Measurements from ENCODE around the gene OR2L13. TPM values are rescaled to one million over a fixed set of nuclear protein-coding genes. Genes with fewer than 3 reads are reported as not detected.

The OR2L13 gene
- total RNA-seq, 1 donor from 2014 or later, result not detected

Other genes with a start within 250 kb of the OR2L13 start
- 0.07 TPM for gene TRIM58, start 238.0 kb upstream of the OR2L13 start, total RNA-seq
- not detected for gene OR2W3, start 199.6 kb upstream of the OR2L13 start, total RNA-seq
- gene OR2T8, start 174.9 kb upstream of the OR2L13 start, total RNA-seq, result not detected
- gene OR2AJ1, start 170.3 kb upstream of the OR2L13 start, total RNA-seq, result not detected
- not detected for gene OR2L8, start 146.3 kb upstream of the OR2L13 start, total RNA-seq
- gene OR2AK2, start 130.0 kb upstream of the OR2L13 start, total RNA-seq, result not detected
- gene OR2L5, start 81.5 kb upstream of the OR2L13 start, total RNA-seq, result not detected
- gene OR2L2, start 65.1 kb upstream of the OR2L13 start, total RNA-seq, result 0.05 TPM
- not detected for gene OR2L3, start 48.3 kb upstream of the OR2L13 start, total RNA-seq
- not detected for gene OR2M5, start 50.0 kb downstream of the OR2L13 start, total RNA-seq
- gene OR2M2, start 79.6 kb downstream of the OR2L13 start, total RNA-seq, result not detected
- not detected for gene OR2M3, start 102.1 kb downstream of the OR2L13 start, total RNA-seq
- not detected for gene OR2M4, start 136.2 kb downstream of the OR2L13 start, total RNA-seq
- gene OR2T33, start 182.8 kb downstream of the OR2L13 start, total RNA-seq, result not detected
- gene OR2T12, start 208.2 kb downstream of the OR2L13 start, total RNA-seq, result not detected
- not detected for gene OR2M7, start 229.4 kb downstream of the OR2L13 start, total RNA-seq

Measured in left ventricle myocardium superior (tissue), 1 donor.